Hematopoietic multipotent progenitor cell treated with erythropoietin and hydrocortisone succinate and interleukin-3 and kit ligand, for 8 days (in vitro differentiated cells): ENCODE data around the gene SPATA13.
A peak's percentile ranks its signal among the peaks of the same experiment; 100 is the strongest.

Source experiments
- DNase-seq: peaks from one replicate; pipeline ENCODE4 v3.0.0-alpha.2; 2015

Gene SPATA13

GRCh38 chr13:24225930-24226329 is 65.4 kb downstream of the SPATA13 start:
- no peak for DNase-seq

GRCh38 chr13:24226762-24227161 is 66.2 kb downstream of the SPATA13 start:
- no peak for DNase-seq

GRCh38 chr13:24228852-24229458 is 68.4 kb downstream of the SPATA13 start:
- DNase-seq = peak; percentile 78

- no peak for DNase-seq
Measured at GRCh38 chr13:24230428-24231072, 70.0 kb downstream of the SPATA13 start.

GRCh38 chr13:24231377-24231776 is 70.9 kb downstream of the SPATA13 start:
- DNase-seq = no peak

GRCh38 chr13:24232037-24232436 is 71.5 kb downstream of the SPATA13 start:
- no peak for DNase-seq

- no peak for DNase-seq
Measured at GRCh38 chr13:24232474-24232873, 72.0 kb downstream of the SPATA13 start.

GRCh38 chr13:24233351-24233901 is 72.9 kb downstream of the SPATA13 start:
- DNase-seq = no peak

GRCh38 chr13:24234200-24234915 is 73.8 kb downstream of the SPATA13 start:
- DNase-seq = no peak

- no peak for DNase-seq
Measured at GRCh38 chr13:24237356-24237755, 76.8 kb downstream of the SPATA13 start.

- no peak for DNase-seq
Measured at GRCh38 chr13:24241336-24241735, 80.8 kb downstream of the SPATA13 start.

- DNase-seq = no peak
Measured at GRCh38 chr13:24242100-24242499, 81.6 kb downstream of the SPATA13 start.

- DNase-seq = no peak
Measured at GRCh38 chr13:24243302-24243701, 82.8 kb downstream of the SPATA13 start.

GRCh38 chr13:24244802-24245201 is 84.3 kb downstream of the SPATA13 start:
- no peak for DNase-seq

- no peak for DNase-seq
Measured at GRCh38 chr13:24247016-24247415, 86.5 kb downstream of the SPATA13 start.

GRCh38 chr13:24249624-24250023 is 89.1 kb downstream of the SPATA13 start:
- no peak for DNase-seq

- no peak for DNase-seq
Measured at GRCh38 chr13:24250376-24251057, 90.0 kb downstream of the SPATA13 start.

- no peak for DNase-seq
Measured at GRCh38 chr13:24251525-24251924, 91.0 kb downstream of the SPATA13 start.

- no peak for DNase-seq
Measured at GRCh38 chr13:24252136-24252535, 91.6 kb downstream of the SPATA13 start.

GRCh38 chr13:24253520-24254145 is 93.1 kb downstream of the SPATA13 start:
- no peak for DNase-seq

- DNase-seq = no peak
Measured at GRCh38 chr13:24254146-24254841, 93.8 kb downstream of the SPATA13 start.

GRCh38 chr13:24257497-24257896 is 97.0 kb downstream of the SPATA13 start:
- no peak for DNase-seq
